ENCODE results near the gene TTC39A.

DNA sequence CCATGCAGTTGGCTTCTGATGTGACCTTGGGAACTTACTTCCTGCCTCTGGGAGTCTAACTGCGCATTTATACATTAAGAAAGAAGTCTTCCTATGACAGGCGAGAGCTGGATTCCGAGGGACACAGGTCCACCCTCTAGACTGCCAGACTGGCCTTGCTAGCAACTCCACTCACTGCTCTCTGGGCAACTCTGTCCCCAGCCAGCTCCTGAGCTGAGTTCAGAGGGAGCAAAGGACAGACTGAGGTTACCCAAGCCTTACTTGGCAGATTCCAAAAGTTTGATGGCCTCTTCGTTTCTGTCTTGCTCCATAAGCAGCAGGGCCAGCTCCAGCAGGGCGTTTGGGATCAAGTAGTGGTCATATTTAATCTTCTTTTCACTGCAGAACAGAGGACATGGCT lies 41.8 kb downstream of the TTC39A start:
- TF ChIP-seq, protein P1, sequence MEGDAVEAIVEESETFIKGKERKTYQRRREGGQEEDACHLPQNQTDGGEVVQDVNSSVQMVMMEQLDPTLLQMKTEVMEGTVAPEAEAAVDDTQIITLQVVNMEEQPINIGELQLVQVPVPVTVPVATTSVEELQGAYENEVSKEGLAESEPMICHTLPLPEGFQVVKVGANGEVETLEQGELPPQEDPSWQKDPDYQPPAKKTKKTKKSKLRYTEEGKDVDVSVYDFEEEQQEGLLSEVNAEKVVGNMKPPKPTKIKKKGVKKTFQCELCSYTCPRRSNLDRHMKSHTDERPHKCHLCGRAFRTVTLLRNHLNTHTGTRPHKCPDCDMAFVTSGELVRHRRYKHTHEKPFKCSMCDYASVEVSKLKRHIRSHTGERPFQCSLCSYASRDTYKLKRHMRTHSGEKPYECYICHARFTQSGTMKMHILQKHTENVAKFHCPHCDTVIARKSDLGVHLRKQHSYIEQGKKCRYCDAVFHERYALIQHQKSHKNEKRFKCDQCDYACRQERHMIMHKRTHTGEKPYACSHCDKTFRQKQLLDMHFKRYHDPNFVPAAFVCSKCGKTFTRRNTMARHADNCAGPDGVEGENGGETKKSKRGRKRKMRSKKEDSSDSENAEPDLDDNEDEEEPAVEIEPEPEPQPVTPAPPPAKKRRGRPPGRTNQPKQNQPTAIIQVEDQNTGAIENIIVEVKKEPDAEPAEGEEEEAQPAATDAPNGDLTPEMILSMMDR (IDR thresholded peaks at IDR 0.05; ENCODE audit: low read length): no peak
- TF ChIP-seq EZH2 (IDR thresholded peaks at IDR 0.05; ENCODE audit: borderline replicate concordance, low read length): no peak
